K562 (cell line): Measurements from ENCODE around the gene PLK1. TPM values are rescaled to one million over a fixed set of nuclear protein-coding genes. Genes with fewer than 3 reads are reported as not detected.

Source experiments
- PTTG1 ChIP-seq: fragments of 450-650 bp; IDR thresholded peaks from 2 replicates; pipeline ENCODE4 v1.6.1; 2016; ENCODE audit warnings: low read depth, mild to moderate bottlenecking, missing genetic modification characterization, missing compliant biosample characterization
- SMARCC2 ChIP-seq: fragments of 450-650 bp; IDR thresholded peaks from 2 replicates; pipeline ENCODE4 v1.6.1; 2017; ENCODE audit warnings: antibody characterized with exemption, moderate library complexity, mild to moderate bottlenecking, low read depth
- ZNF778 ChIP-seq: fragments of 450-650 bp; formaldehyde crosslinking; IDR thresholded peaks from 2 replicates; pipeline ENCODE4 v1.4.0; 2020; ENCODE audit warnings: mild to moderate bottlenecking, moderate library complexity
- polyA plus RNA-seq, 8 experiments: library from polyadenylated mRNA; depleted of rRNA in 4 of 8; stranded (reverse) in 5 of 8; unstranded in 3 of 8; fragments of >200 nt; fragmentation: Nextera tagmentation in 2 of 8; fragmentation: Illumina TruSeq in 1 of 8; extraction: Ambion mirVana in 2 of 8; extraction: Trizol in 1 of 8; gene quantifications; 2 replicates each; pipeline versions ENCODE4 v1.2.1 to v1.2.3, GENCODE V29; 2011 to 2014; ENCODE audit warnings: inconsistent platforms in 1 of 8, missing spikeins in 1 of 8
- total RNA-seq, 7 experiments: library from RNA; depleted of rRNA in 6 of 7; stranded (reverse); fragments of >200 nt in 6 of 7; fragmentation: Illumina TruSeq in 2 of 7; extraction: Trizol in 2 of 7; gene quantifications; 2 replicates each; pipeline versions ENCODE4 v1.2.1 to v1.2.3, GENCODE V29; 2011 to 2021; ENCODE audit warnings: low replicate concordance in 1 of 7
- TF ChIP-seq, protein P1 (sequence below): sonication (generic); formaldehyde crosslinking; IDR thresholded peaks from 2 replicates; pipeline ENCODE4 v1.8.1; 2023; ENCODE audit warnings: mild to moderate bottlenecking, missing genetic modification reagents
- TF ChIP-seq, protein P2 (sequence below): fragments of 450-650 bp; IDR thresholded peaks from 2 replicates; pipeline ENCODE4 v1.6.1; 2017; ENCODE audit warnings: antibody characterized with exemption

Gene PLK1
- total and polyA plus RNA-seq, 9 of the 15 experiments (the other 6 are each of a cell fraction or from before 2014, with no cell fraction given): 13.6 to 212 (median 45.5) TPM

DNA sequence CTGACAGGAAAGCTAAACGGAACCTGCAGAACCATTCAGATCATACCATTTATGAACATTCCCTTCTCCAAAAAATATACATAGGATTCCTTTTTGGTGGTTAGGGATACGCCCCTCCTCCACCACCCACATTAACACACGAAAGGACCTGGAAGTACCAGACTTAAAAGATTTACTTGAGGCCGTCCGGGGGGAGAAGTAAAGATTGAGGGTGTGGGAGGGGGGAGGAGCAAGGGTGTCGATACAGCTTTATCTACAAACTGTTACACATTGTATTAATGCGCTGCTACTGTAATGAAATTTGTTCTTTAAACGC is 38.1 kb upstream of the PLK1 start (continued):
- TF ChIP-seq, protein P1, sequence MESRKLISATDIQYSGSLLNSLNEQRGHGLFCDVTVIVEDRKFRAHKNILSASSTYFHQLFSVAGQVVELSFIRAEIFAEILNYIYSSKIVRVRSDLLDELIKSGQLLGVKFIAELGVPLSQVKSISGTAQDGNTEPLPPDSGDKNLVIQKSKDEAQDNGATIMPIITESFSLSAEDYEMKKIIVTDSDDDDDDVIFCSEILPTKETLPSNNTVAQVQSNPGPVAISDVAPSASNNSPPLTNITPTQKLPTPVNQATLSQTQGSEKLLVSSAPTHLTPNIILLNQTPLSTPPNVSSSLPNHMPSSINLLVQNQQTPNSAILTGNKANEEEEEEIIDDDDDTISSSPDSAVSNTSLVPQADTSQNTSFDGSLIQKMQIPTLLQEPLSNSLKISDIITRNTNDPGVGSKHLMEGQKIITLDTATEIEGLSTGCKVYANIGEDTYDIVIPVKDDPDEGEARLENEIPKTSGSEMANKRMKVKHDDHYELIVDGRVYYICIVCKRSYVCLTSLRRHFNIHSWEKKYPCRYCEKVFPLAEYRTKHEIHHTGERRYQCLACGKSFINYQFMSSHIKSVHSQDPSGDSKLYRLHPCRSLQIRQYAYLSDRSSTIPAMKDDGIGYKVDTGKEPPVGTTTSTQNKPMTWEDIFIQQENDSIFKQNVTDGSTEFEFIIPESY (CRISPR knock-in tag): no peak
- TF ChIP-seq, protein P2, sequence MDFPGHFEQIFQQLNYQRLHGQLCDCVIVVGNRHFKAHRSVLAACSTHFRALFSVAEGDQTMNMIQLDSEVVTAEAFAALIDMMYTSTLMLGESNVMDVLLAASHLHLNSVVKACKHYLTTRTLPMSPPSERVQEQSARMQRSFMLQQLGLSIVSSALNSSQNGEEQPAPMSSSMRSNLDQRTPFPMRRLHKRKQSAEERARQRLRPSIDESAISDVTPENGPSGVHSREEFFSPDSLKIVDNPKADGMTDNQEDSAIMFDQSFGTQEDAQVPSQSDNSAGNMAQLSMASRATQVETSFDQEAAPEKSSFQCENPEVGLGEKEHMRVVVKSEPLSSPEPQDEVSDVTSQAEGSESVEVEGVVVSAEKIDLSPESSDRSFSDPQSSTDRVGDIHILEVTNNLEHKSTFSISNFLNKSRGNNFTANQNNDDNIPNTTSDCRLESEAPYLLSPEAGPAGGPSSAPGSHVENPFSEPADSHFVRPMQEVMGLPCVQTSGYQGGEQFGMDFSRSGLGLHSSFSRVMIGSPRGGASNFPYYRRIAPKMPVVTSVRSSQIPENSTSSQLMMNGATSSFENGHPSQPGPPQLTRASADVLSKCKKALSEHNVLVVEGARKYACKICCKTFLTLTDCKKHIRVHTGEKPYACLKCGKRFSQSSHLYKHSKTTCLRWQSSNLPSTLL: no peak
- TF ChIP-seq SMARCC2: no peak
- no peak for TF ChIP-seq ZNF778
- TF ChIP-seq PTTG1 (tag): no peak
- TF ChIP-seq, all 486 proteins: peak for 8
